ENCODE results near the gene BIRC2.

The BIRC2 gene

DNA sequence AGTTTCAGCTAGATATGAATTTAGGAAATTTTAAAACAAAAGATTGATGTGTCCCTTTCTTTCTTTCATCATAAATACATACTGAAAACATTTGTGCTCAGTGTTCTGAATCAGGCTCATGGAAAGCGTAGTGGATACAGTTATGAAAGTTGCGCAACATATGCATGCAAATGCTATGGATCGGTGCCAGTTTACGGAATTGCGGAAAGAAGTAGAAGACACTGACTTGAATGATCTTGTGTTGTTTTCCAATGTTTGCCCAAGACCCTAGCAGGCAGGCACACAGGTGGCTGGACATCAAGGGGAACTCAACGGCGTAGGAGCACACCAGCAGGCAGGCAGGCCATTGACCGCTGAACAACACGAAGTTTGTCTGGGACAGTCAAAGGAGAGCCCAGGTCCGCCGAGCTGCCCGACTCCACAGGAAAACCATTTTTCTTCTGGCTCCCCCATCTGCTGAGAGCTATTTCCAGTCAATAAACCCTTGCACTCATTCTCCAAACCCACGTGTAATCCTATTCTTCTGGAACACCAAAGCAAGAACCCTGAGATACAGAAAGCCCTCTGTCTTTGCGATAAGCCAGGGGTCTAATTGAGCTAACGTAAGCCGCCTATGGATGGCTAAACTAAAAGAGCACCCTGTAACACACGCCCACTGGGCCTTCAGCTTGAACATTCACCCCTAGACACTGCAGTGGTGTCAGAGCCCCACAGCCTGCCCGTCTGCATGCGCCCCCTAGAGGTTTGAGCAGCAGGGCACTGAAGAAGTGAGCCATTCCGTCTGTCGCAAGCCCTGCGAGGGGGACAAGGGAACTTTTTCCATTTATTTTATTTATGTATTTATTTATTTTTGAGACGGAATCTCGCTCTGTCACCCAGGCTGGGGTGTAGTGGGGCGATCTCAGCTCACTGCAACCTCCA is 37.1 kb upstream of the BIRC2 start:
- no peak overlapping the region for H3K4me2 ChIP-seq (ENCODE audit: insufficient read depth, low read length, poor library complexity, severe bottlenecking)
- H2BK5ac ChIP-seq (ENCODE audit: low read length) = no peak overlapping the region
- no peaks in the 10 kb centered on the region for H3K79me1 ChIP-seq (ENCODE audit: low read depth, low read length)
- H3K27ac ChIP-seq (replicated peaks; ENCODE audit: low read length) = no peak overlapping the region
- WGBS, 2 donors (ENCODE audit: extremely low coverage in 2 of 2, insufficient read length in 2 of 2, insufficient replicate concordance in 1 of 2) = no CpG with 5 or more reads among the region's 25 CpGs
- H3K14ac ChIP-seq (ENCODE audit: low read length) = no peak overlapping the region
- no peak overlapping the region for H2BK120ac ChIP-seq (ENCODE audit: low read depth, low read length)
- H2BK15ac ChIP-seq (ENCODE audit: low read length) = no peak overlapping the region
- H3K4me1 ChIP-seq (ENCODE audit: control insufficient read depth in 2 of 2, insufficient read depth in 1 of 2, low read depth in 1 of 2, low read length in 2 of 2) = no peaks in the 10 kb centered on the region
- H3K27me3 ChIP-seq (ENCODE audit: control insufficient read depth in 3 of 3, insufficient read depth in 3 of 3, low read depth in 1 of 3, low read length in 3 of 3) = peaks cover 0 to under 1% (median 0%) of the 10 kb centered on the region in 3 experiments
- H3K36me3 ChIP-seq (replicated peaks in 1 of 2; ENCODE audit: control insufficient read depth in 2 of 2, insufficient read depth in 2 of 2, low read length in 2 of 2) = no peaks in the 10 kb centered on the region
- no peaks in the 10 kb centered on the region for H3K9me3 ChIP-seq (replicated peaks in 1 of 2; ENCODE audit: control insufficient read depth in 2 of 2, insufficient read depth in 1 of 2, low read depth in 1 of 2, low read length in 2 of 2)
- no peak overlapping the region for H3K9ac ChIP-seq (ENCODE audit: low read depth, low read length, poor library complexity)
- no peak overlapping the region for H2BK12ac ChIP-seq (ENCODE audit: low read length)
- H2AFZ ChIP-seq (ENCODE audit: low read length) = no peak overlapping the region
- no peak for DNase-seq (ENCODE audit: low spot score)
- no peak overlapping the region for H3K4ac ChIP-seq (ENCODE audit: low read length)
- H2AK5ac ChIP-seq (ENCODE audit: low read depth, low read length) = no peak overlapping the region
- no peak overlapping the region for H3K4me3 ChIP-seq (ENCODE audit: low read length in 2 of 2)
- H3K18ac ChIP-seq (ENCODE audit: low read length) = peak overlapping the region; percentile 31
- H4K91ac ChIP-seq (ENCODE audit: low read depth, low read length, poor library complexity) = no peak overlapping the region
- H3K23ac ChIP-seq (ENCODE audit: low read depth, low read length, poor library complexity) = no peak overlapping the region
- no peak overlapping the region for H4K8ac ChIP-seq (ENCODE audit: low read depth, low read length)

DNA sequence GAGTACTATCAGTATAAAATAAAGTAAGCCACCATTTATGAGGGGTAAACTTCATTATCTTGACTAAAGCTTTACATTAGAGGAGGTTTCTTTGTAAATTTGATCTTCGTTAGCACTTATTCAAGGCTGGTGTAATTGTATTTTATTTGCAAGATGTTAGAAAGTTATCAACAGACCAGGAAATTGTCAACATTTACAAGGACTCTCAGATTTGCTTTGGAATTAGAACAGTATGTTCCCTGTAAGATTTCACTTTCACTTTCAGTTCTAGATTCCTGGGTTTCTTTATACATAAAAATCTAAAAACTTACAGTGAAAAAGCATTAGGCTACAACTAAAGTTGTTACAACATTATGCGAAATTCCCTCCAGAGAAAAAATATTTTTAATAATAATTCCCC is 34.3 kb upstream of the BIRC2 start:
- no peak overlapping the region for H3K27ac ChIP-seq (replicated peaks; ENCODE audit: low read length)
- H3K79me1 ChIP-seq (ENCODE audit: low read depth, low read length) = no peaks in the 10 kb centered on the region
- no CpG with 5 or more reads among the region's 2 CpGs for WGBS, 2 donors (ENCODE audit: extremely low coverage in 2 of 2, insufficient read length in 2 of 2, insufficient replicate concordance in 1 of 2)
- no peak for DNase-seq (ENCODE audit: low spot score)
- no peak overlapping the region for H3K23ac ChIP-seq (ENCODE audit: low read depth, low read length, poor library complexity)
- peaks cover 0 to 7% (median 0%) of the 10 kb centered on the region in 3 experiments for H3K27me3 ChIP-seq (ENCODE audit: control insufficient read depth in 3 of 3, insufficient read depth in 3 of 3, low read depth in 1 of 3, low read length in 3 of 3)
- H3K9me3 ChIP-seq (replicated peaks in 1 of 2; ENCODE audit: control insufficient read depth in 2 of 2, insufficient read depth in 1 of 2, low read depth in 1 of 2, low read length in 2 of 2) = no peaks in the 10 kb centered on the region
- no peak overlapping the region for H3K14ac ChIP-seq (ENCODE audit: low read length)
- H3K4ac ChIP-seq (ENCODE audit: low read length) = no peak overlapping the region
- no peak overlapping the region for H2BK120ac ChIP-seq (ENCODE audit: low read depth, low read length)
- no peaks in the 10 kb centered on the region for H3K4me1 ChIP-seq (ENCODE audit: control insufficient read depth in 2 of 2, insufficient read depth in 1 of 2, low read depth in 1 of 2, low read length in 2 of 2)
- no peak overlapping the region for H3K4me3 ChIP-seq (ENCODE audit: low read length in 2 of 2)
- no peak overlapping the region for H2AK5ac ChIP-seq (ENCODE audit: low read depth, low read length)
- no peak overlapping the region for H2BK12ac ChIP-seq (ENCODE audit: low read length)
- H2AFZ ChIP-seq (ENCODE audit: low read length) = peak overlapping the region; percentile 41
- no peak overlapping the region for H3K18ac ChIP-seq (ENCODE audit: low read length)
- H4K91ac ChIP-seq (ENCODE audit: low read depth, low read length, poor library complexity) = no peak overlapping the region
- H3K9ac ChIP-seq (ENCODE audit: low read depth, low read length, poor library complexity) = no peak overlapping the region
- H2BK5ac ChIP-seq (ENCODE audit: low read length) = no peak overlapping the region
- no peaks in the 10 kb centered on the region for H3K36me3 ChIP-seq (replicated peaks in 1 of 2; ENCODE audit: control insufficient read depth in 2 of 2, insufficient read depth in 2 of 2, low read length in 2 of 2)
- H3K4me2 ChIP-seq (ENCODE audit: insufficient read depth, low read length, poor library complexity, severe bottlenecking) = no peak overlapping the region
- H2BK15ac ChIP-seq (ENCODE audit: low read length) = no peak overlapping the region
- no peak overlapping the region for H4K8ac ChIP-seq (ENCODE audit: low read depth, low read length)

DNA sequence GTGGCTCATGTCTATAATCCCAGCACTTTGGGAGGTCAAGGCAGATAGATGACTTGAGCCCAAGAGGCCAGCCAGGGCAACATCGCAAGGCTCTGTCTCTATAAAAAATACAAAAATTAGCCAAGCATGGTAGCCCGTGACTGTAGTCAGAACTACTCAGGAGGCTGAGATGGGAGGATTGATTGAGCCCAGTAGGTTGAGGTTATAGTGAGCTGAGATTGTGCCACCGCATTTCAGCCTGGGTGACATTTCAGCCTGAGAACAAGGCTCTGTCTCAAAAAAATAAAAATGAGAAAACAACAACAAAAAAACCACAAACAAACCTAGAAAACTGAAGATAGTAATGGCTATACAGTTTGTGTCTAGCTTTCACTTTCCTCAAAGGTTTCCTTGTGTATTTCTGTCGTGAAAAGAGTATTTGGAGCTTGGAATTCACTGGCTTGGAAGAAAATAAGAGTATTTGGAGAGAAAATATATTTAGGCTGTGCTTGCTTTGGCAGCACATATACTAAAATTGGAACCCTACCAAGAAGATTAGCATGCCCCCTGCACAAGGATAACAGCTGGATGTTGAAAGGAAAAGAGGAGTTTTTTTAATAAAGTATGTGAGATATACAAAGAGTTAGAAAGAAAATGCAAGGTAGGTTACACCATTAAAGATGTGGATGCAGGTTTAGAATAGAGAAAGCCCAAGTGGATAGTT is 33.6 kb upstream of the BIRC2 start:
- no peak overlapping the region for H2BK5ac ChIP-seq (ENCODE audit: low read length)
- DNase-seq (ENCODE audit: low spot score) = no peak
- H4K8ac ChIP-seq (ENCODE audit: low read depth, low read length) = no peak overlapping the region
- no peak overlapping the region for H2AK5ac ChIP-seq (ENCODE audit: low read depth, low read length)
- H3K4me1 ChIP-seq (ENCODE audit: control insufficient read depth in 2 of 2, insufficient read depth in 1 of 2, low read depth in 1 of 2, low read length in 2 of 2) = no peaks in the 10 kb centered on the region
- H3K27me3 ChIP-seq (ENCODE audit: control insufficient read depth in 3 of 3, insufficient read depth in 3 of 3, low read depth in 1 of 3, low read length in 3 of 3) = peaks cover 0 to 10% (median 0%) of the 10 kb centered on the region in 3 experiments
- no peaks in the 10 kb centered on the region for H3K9me3 ChIP-seq (replicated peaks in 1 of 2; ENCODE audit: control insufficient read depth in 2 of 2, insufficient read depth in 1 of 2, low read depth in 1 of 2, low read length in 2 of 2)
- H3K18ac ChIP-seq (ENCODE audit: low read length) = no peak overlapping the region
- H3K79me1 ChIP-seq (ENCODE audit: low read depth, low read length) = no peaks in the 10 kb centered on the region
- no CpG with 5 or more reads among the region's 4 CpGs for WGBS, 2 donors (ENCODE audit: extremely low coverage in 2 of 2, insufficient read length in 2 of 2, insufficient replicate concordance in 1 of 2)
- H3K36me3 ChIP-seq (replicated peaks in 1 of 2; ENCODE audit: control insufficient read depth in 2 of 2, insufficient read depth in 2 of 2, low read length in 2 of 2) = no peaks in the 10 kb centered on the region
- H4K91ac ChIP-seq (ENCODE audit: low read depth, low read length, poor library complexity) = no peak overlapping the region
- H3K9ac ChIP-seq (ENCODE audit: low read depth, low read length, poor library complexity) = no peak overlapping the region
- no peak overlapping the region for H2BK15ac ChIP-seq (ENCODE audit: low read length)
- H3K27ac ChIP-seq (replicated peaks; ENCODE audit: low read length) = no peak overlapping the region
- H3K14ac ChIP-seq (ENCODE audit: low read length) = no peak overlapping the region
- no peak overlapping the region for H3K4me2 ChIP-seq (ENCODE audit: insufficient read depth, low read length, poor library complexity, severe bottlenecking)
- H2AFZ ChIP-seq (ENCODE audit: low read length) = no peak overlapping the region
- H3K23ac ChIP-seq (ENCODE audit: low read depth, low read length, poor library complexity) = no peak overlapping the region
- no peak overlapping the region for H3K4me3 ChIP-seq (ENCODE audit: low read length in 2 of 2)
- no peak overlapping the region for H3K4ac ChIP-seq (ENCODE audit: low read length)
- H2BK12ac ChIP-seq (ENCODE audit: low read length) = no peak overlapping the region
- no peak overlapping the region for H2BK120ac ChIP-seq (ENCODE audit: low read depth, low read length)

DNA sequence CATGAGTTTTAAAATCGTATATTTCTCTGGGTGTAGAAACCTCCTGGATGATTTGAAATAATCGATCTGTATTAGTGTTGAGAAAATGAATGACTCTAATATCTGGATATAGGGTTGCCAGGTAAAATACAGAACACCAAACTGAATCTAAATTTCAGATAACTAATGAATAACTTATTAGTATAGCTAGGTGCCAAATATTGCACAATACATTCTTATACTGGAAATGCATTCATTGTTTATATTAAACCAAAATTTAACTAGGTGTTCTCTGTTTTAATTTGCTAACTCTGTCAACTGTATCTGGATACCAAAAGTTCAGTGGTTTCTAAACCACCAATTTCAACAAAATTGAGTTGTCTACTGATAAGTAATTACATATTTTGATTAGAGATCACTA is 32.2 kb upstream of the BIRC2 start:
- Histone ChIP-seq H2BK12ac (ENCODE audit: low read length) (no peak overlapping the region), H3K23ac (ENCODE audit: low read depth, low read length, poor library complexity) (no peak overlapping the region), H3K4me1 (ENCODE audit: control insufficient read depth in 2 of 2, insufficient read depth in 1 of 2, low read depth in 1 of 2, low read length in 2 of 2) (no peaks in the 10 kb centered on the region), H2AFZ (ENCODE audit: low read length) (no peak overlapping the region), H3K27ac (replicated peaks; ENCODE audit: low read length) (no peak overlapping the region), H3K18ac (ENCODE audit: low read length) (no peak overlapping the region), H3K4me2 (ENCODE audit: insufficient read depth, low read length, poor library complexity, severe bottlenecking) (no peak overlapping the region), H2AK5ac (ENCODE audit: low read depth, low read length) (no peak overlapping the region), H2BK5ac (ENCODE audit: low read length) (no peak overlapping the region), H4K91ac (ENCODE audit: low read depth, low read length, poor library complexity) (no peak overlapping the region), H4K8ac (ENCODE audit: low read depth, low read length) (no peak overlapping the region), H3K4me3 (ENCODE audit: low read length in 2 of 2) (no peak overlapping the region), H3K9me3 (replicated peaks in 1 of 2; ENCODE audit: control insufficient read depth in 2 of 2, insufficient read depth in 1 of 2, low read depth in 1 of 2, low read length in 2 of 2) (no peaks in the 10 kb centered on the region), H2BK15ac (ENCODE audit: low read length) (no peak overlapping the region), H3K27me3 (ENCODE audit: control insufficient read depth in 3 of 3, insufficient read depth in 3 of 3, low read depth in 1 of 3, low read length in 3 of 3) (peaks cover 0 to 13% (median 0%) of the 10 kb centered on the region in 3 experiments), H3K79me1 (ENCODE audit: low read depth, low read length) (no peaks in the 10 kb centered on the region), H2BK120ac (ENCODE audit: low read depth, low read length) (no peak overlapping the region), H3K4ac (ENCODE audit: low read length) (no peak overlapping the region), H3K14ac (ENCODE audit: low read length) (no peak overlapping the region), H3K36me3 (replicated peaks in 1 of 2; ENCODE audit: control insufficient read depth in 2 of 2, insufficient read depth in 2 of 2, low read length in 2 of 2) (no peaks in the 10 kb centered on the region), H3K9ac (ENCODE audit: low read depth, low read length, poor library complexity) (no peak overlapping the region)
- no CpG with 5 or more reads among the region's 2 CpGs for WGBS, 2 donors (ENCODE audit: extremely low coverage in 2 of 2, insufficient read length in 2 of 2, insufficient replicate concordance in 1 of 2)
- no peak for DNase-seq (ENCODE audit: low spot score)

Data from neuronal stem cell (in vitro differentiated cells).